AG09319 (cell line): ENCODE results near the gene PARD6A.

Experiments used
- DNase-seq: peaks from one replicate; pipeline ENCODE4 v3.0.0-alpha.2; 2010; ENCODE audit warnings: low read depth; ENCODE audit errors: extremely low read depth
- TF ChIP-seq, protein P1 (sequence below): IDR thresholded peaks from 2 replicates; pipeline ENCODE4 v1.5.1; 2011; ENCODE audit warnings: low read depth, mild to moderate bottlenecking, inconsistent platforms, low read length, moderate library complexity

The PARD6A gene

DNA sequence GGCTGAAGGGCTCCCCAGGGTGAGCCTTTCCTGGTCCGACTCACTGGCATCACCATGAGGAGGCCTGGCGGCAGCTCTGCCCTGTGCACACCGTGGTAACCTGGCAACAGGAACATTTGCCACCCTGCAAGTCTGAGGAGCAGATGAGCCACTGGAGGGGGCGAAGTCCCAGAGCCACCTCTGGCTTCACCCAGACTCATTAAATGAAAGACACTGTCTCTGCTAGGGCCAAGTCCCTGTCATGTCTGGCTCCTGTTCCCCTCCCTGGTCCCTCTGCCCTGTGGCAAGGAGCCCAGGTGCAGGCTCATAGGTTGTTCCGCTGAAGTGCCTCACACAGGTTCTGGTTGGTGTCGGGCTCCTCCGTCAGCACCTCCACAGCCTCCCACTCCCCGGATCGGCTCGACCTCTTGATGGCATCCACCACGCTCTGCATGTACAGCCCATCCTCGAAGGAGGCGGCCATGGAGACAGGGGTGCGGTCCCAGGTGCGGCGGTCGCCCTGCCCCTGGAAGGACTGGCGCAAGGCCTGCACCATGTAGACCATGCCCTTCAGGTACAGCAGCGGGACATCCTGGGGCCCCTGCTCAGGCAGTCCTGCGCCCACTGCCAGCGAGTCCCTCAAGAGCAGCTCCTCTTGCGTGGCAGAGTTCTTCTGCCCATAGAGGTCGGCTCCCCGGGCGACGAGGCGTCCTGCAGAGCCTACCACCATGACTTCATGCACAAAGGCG, 14.3 kb downstream of the PARD6A start:
- TF ChIP-seq, protein P1, sequence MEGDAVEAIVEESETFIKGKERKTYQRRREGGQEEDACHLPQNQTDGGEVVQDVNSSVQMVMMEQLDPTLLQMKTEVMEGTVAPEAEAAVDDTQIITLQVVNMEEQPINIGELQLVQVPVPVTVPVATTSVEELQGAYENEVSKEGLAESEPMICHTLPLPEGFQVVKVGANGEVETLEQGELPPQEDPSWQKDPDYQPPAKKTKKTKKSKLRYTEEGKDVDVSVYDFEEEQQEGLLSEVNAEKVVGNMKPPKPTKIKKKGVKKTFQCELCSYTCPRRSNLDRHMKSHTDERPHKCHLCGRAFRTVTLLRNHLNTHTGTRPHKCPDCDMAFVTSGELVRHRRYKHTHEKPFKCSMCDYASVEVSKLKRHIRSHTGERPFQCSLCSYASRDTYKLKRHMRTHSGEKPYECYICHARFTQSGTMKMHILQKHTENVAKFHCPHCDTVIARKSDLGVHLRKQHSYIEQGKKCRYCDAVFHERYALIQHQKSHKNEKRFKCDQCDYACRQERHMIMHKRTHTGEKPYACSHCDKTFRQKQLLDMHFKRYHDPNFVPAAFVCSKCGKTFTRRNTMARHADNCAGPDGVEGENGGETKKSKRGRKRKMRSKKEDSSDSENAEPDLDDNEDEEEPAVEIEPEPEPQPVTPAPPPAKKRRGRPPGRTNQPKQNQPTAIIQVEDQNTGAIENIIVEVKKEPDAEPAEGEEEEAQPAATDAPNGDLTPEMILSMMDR, result no peak
- DNase-seq, result no peak

DNA sequence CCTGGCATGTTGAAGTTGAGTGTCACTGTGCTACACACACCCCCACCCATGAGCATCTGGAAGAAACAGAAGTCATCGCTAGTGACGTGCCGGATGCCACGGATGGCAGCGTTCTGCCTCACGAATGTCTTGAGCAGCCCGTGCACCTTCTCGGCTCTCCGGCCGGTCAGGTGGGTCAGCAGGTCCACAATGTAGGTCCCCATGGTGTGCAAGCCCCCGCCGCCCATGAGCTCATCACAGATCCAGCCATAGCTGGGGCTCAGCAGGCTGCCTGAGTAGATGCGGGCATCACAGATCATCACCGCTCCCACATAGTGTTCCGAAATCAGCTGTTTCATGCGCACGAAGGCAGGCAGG, 14.8 kb downstream of the PARD6A start:
- TF ChIP-seq, protein P1, result no peak
- DNase-seq, result no peak

DNA sequence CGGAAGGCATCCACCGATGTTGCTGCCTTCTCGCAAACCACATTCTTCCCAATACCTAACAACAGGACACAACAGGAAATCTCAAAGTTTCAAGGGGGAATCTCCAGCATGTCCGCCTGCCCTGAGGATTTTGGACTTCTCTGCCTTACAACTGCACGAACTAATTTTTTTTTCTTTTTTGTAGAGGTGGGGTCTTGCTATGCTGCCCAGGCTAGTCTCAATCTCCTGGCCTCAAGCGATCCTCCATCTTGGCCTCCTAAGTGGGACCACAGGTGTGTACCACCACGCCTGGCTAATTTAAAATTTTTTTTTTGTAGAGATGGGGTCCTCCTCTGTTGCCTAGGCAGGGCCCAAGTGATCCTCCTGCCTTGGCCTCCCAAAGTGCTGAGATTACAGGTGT, 15.2 kb downstream of the PARD6A start:
- no peak for DNase-seq
- TF ChIP-seq, protein P1, result no peak

DNA sequence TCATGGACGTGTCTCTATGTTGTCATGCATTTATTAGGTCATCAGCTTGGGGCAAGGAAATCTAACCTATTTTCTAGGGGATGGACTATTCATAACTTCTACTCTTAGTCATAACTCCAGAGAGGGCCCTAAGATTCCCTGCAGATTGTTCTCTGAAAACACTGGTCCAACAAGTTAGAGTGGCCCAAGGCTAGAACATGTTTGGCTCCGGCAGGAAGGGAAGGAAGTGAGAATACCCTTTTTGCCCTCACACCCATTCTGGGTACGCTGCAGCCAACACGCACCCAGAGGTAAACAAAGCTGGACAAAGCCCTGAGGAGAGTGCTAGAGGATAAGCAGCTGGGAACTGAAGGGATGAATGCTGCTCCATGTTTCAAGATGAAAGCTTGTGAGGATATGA, 15.8 kb downstream of the PARD6A start:
- DNase-seq, result no peak
- TF ChIP-seq, protein P1, result no peak

DNA sequence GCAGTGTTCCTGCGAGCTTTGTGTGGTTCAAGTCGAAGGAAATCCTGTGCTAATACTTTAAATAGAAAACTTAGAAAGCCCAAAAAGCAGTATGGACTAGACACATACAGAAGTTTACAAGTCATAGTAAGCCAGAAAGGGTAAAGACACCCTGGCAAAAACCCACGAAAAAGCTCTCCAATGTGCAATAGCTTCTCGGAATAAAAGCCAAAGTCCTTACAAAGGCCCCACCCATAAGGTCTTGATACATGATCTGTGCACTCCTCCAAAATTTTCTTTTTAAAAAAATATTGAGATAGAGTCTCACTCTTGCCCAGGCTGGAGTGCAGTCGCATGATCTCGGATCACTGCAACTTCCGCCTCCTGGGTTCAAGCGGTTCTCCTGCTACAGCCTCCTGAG, 16.2 kb downstream of the PARD6A start:
- no peak for DNase-seq
- TF ChIP-seq, protein P1, result no peak

DNA sequence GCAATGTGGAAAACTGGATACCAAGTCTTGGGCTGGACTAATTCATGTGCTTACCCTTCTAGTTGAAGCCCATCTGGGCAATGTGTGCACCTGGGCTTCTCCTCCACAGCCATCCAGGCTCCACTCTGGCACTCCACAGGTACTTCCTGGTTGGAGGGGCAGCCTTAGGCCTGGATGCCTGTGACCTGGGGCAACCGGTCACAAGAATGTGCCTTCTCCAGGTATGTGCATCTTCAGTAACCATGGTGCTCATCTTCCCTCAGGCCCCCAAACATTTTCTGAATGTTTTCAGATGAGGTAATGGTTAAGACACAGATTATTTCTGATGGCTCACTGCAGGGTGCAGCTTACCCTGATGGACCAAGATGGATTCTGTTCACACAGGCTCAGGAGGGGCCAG, 17.0 kb downstream of the PARD6A start:
- TF ChIP-seq, protein P1, result no peak
- DNase-seq, result no peak

DNA sequence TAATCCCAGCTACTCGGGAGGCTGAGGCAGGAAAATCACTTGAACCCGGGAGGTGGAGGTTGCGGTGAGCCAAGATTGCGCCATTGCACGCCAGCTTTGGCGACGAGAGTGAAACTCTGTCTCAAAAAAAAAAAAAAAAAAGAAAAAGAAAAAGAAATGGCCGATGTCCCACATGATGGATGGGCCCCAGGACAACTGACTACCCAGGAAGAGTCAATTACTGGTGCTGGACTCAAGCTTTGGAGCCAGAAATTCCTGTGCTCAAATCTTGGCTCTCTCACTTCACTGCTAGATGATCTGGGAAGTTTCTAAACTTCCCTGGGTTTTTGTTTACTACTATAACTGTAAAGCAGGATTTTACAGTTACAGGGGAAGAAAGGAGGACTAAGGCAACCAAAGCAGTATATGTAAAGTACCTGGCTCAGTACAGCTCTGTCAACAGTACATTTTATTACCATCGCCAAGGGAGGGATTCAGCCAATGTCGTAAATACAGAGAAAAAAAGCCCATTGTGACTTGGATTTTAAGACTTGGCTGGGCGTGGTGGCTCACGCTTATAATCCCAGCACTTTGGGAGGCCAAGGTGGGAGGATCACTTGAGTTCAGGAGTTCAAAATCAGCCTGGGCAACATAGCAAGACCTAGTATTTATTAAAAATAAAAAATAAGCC, 17.7 kb downstream of the PARD6A start:
- TF ChIP-seq, protein P1, result no peak
- DNase-seq, result no peak
